GM18508 (cell line): ENCODE measurements around the gene ARVCF.

Source experiments
- ATAC-seq: cut with Tn5 transposase; IDR thresholded peaks from one replicate; pipeline ENCODE4 v1.9.1; 2021; ENCODE audit warnings: moderate number of reproducible peaks; ENCODE audit not compliant: insufficient read depth, unreplicated experiment

The ARVCF gene

GRCh38 chr22:19964701-19965386, 51.8 kb downstream of the ARVCF start:
- no peak for ATAC-seq

- no peak for ATAC-seq
Measured at GRCh38 chr22:19963863-19964642, 52.6 kb downstream of the ARVCF start.

GRCh38 chr22:19962909-19963806, 53.5 kb downstream of the ARVCF start:
- no peak for ATAC-seq

GRCh38 chr22:19962246-19962908, 54.2 kb downstream of the ARVCF start:
- no peak for ATAC-seq

DNA sequence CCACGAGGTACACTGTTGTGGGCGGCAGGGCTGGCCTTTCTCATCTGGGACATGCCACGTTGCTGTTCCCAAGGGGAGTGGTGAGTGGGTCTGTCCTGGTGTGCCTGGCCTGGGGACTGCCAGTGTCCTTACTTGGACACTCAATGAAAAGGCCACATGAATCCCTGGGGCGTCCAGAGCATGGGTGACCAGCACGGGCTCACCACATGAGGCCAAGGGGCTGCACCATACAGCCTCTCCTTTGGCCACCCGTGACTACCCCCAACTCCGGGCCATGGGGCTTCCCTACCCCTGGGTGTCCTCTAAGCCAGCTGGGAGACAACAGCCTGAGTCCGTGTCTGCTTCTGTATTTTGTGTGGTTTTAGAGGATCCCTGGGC, 54.8 kb downstream of the ARVCF start:
- no peak for ATAC-seq

- no peak for ATAC-seq
Measured at GRCh38 chr22:19961201-19961580, 55.4 kb downstream of the ARVCF start.

DNA sequence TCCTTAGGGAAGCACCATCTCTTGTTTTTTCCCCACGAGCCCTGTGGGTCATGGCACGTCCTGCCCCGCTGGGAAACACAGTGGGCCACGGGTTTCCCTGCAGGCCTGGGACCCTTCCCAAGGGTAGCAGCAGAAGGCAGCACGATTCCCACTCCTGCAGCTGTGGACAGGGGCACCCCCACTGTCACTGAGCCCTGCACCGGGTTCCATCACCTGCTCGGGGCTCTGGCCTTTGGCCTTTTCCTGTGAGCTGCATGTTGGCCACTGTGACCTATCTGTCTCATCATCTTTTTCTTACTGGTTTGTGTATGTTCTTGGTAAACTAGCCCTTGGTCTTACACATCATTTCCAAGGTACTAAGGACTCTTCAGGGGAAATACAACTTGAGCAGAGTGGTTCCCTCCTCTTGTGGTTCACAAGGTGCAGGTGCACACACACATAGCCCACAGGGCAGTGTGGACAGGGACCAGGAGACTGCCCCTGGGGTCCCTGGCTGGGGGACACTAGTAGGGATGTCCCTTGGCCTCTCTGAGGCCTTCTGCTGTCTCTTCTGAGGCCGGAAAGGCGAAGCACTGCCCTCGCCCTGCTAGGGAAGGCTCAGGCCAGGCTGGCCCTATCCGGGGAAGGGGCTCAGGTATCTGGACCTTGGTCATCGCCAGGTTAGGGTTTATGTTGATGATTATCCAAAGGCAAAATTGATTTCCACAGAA, 56.0 kb downstream of the ARVCF start:
- no peak for ATAC-seq

DNA sequence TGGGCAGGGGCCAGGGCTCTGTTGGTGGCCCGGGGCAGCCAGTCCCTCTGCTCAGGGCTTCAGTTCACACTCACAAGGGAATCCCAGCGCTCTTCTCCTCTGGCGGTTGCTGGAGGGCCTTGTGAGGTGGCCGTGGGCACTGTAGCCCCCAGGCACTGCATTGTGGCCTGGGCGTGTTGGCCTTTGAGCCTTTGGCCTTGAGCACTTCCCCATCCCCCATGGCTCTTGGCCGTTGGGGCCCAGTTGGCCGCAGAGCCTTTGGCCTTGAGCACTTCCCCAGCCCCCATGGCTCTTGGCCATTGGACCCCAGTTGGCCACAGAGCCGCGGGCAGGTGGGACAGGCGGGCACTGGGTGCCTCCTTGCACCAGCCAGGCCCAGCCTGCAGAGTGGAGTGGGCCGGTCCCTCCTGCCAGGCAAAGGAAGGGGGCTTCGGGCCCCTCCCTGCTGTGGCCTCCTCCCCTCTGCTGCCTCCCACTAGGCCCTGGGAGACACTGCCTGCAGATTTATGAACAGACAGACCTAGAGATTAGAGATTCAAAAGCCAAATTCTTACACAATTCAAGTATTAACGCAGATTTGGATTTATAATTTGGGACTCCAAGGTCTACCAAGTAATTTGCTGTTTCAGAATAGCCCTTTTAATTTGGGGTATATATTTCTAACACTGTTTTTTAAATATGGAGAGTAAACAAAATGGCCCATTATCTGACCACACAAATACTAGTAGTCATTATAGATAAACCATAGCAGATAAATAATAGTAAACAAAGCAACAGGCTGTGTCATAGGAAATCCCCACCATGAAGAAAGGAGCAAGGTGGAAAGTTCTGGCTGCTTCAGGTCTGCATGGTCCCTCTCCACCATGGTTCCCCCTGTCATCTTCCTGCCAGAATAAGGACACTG, 56.8 kb downstream of the ARVCF start:
- no peak for ATAC-seq

- no peak for ATAC-seq
Measured at GRCh38 chr22:19959043-19959586, 57.5 kb downstream of the ARVCF start.

DNA sequence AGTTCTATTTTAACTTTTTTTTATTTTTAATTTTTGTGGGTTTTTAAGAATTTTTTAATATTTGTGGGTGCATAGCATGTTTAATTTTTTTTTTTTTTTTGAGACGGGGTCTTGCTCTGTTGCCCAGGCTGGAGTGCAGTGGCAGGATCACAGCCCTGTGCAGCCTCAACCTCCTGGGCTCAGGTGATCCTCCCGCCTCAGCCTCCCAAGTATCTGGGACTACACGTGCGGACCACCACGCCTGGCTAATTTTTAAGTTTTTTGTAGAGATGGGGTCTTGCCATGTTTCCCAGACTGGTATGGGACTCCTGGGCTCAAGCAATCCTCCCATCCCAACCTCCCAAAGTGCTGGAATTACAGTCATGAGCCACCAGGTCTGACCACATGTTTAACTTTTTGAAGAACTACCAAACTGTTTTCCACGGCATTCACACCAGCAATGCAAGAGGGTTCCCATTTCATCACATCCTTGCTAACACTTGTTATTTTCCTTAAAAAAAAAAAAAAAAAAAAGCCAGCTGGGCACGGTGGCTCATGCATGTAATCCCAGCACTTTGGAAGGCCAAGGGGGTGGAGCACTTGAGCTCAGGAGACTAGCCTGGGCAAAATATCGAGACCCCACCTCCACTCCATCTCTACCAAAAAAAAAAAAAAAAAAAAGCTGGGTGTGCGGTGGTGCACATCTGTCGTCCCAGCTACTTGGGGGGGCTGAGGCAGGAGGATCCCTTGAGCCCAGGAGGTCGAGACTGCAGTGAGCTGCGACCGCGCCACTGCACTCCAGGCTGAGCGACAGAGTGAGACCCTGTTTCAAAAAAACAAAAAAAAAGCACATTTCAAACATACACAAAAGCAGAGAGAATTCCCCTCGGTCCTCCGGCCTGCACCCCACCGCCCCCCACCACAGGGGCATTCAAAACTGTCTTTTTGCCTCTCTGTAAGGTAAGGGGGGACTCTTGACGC, 58.3 kb downstream of the ARVCF start:
- no peak for ATAC-seq

- ATAC-seq, result no peak
Measured at GRCh38 chr22:19957445-19957844, 59.2 kb downstream of the ARVCF start.

DNA sequence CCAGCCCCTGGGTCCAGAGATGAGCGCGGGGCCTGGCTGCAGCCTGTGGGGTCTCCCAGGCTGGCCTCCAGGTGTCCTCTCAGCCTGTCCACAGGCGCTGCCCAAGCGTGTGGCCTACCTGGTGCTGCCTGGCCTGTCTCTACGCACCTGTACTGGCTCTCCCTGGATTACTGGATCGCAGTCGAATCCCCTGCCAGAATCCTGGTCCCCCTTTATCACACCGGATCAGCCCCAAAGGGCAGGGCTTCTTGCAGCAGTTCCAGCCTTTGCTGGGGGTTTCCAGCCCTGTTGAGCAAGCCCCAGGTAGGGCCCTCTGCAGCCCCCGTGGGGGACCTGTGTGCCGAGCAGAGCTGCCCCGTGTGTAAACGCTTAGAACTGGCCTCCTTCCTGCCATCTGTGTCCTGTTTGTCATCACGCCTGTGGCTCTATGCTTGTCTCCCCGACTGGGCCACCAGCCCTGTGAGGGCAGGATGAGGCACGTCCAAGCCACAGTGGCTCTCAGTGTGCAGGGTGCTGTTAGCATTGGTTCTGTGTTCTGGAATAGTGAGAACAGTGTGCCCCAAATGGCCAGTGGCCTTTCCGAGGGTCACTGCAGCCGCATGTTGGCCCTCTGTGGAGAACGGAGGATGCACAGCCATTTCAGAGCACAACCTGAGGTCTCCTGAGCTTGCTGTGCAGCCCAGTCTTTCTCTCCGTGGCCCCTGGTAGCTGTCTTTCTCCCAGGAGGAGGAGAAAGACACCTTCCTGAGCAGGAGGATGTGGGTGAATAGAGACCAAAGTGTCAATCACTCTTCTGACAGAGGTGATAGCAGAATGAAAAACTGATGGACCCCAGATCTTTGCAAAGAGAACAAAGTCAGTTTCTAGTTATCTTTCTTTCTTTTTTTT, 61.1 kb downstream of the ARVCF start:
- ATAC-seq, result no peak

GRCh38 chr22:19951346-19951745, 65.3 kb downstream of the ARVCF start:
- ATAC-seq, result no peak

GRCh38 chr22:19948057-19948760, 68.4 kb downstream of the ARVCF start:
- no peak for ATAC-seq

GRCh38 chr22:19943082-19944026, 73.3 kb downstream of the ARVCF start:
- no peak for ATAC-seq
